Prostate gland (tissue), 2 donors: ENCODE measurements around the gene RASIP1. TPM values are rescaled to one million over a fixed set of nuclear protein-coding genes. Genes with fewer than 3 reads are reported as not detected.
"Not testable (repeated sequence)": the region's sequence is repeated elsewhere in the genome, so short reads cannot be mapped to it uniquely, and the experiment has no call there.

Source experiments
- DNase-seq: peaks from one replicate; pipeline ENCODE4 v3.0.0-alpha.2; 2019; ENCODE audit warnings: low spot score
- H3K27ac ChIP-seq, 2 donors: fragments of 200-600 bp; sonication (generic); 2 replicates each; pipeline ENCODE4 v1.5.1; 2017 to 2019
- H3K27me3 ChIP-seq: fragments of 200-600 bp; sonication (generic); replicated peaks from 2 replicates; pipeline ENCODE4 v1.5.1; 2019; ENCODE audit not compliant: insufficient read depth
- H3K36me3 ChIP-seq, 2 donors: fragments of 200-600 bp; sonication (generic); 1 replicate in 1 of 2; 2 replicates in 1 of 2; pipeline versions ENCODE4 v1.5.1 to v1.8.1; 2017 to 2019
- H3K4me1 ChIP-seq: fragments of 200-600 bp; sonication (generic); replicated peaks from 2 replicates; pipeline ENCODE4 v1.5.1; 2019
- H3K4me3 ChIP-seq, 2 donors: fragments of 200-600 bp; sonication (generic); 2 replicates each; pipeline ENCODE4 v1.5.1; 2017 to 2019
- H3K9me3 ChIP-seq: fragments of 200-600 bp; sonication (generic); 2 replicates; pipeline ENCODE4 v1.5.1; 2017
- CTCF ChIP-seq, 4 experiments: fragments of 200-600 bp in 2 of 4; fragments of 450-650 bp in 2 of 4; sonication (generic) in 2 of 4; IDR thresholded peaks; 1 replicate in 3 of 4; 2 replicates in 1 of 4; pipeline ENCODE4 v1.5.1; 2016 to 2019; ENCODE audit warnings: antibody characterized with exemption in 4 of 4, mild to moderate bottlenecking in 2 of 4, moderate library complexity in 2 of 4
- POLR2A ChIP-seq: fragments of 450-650 bp; IDR thresholded peaks from one replicate; pipeline ENCODE4 v1.6.1; 2016; ENCODE audit warnings: antibody characterized with exemption, mild to moderate bottlenecking
- POLR2AphosphoS5 ChIP-seq: sonication (generic); formaldehyde crosslinking; IDR thresholded peaks from one replicate; pipeline ENCODE4 v1.6.1; 2017; ENCODE audit warnings: antibody characterized with exemption
- WGBS: methylation state at CpG from one replicate; pipeline ENCODE4 v1.1.5; 2018; 5-methylcytosine and 5-hydroxymethylcytosine counted together
- intact Hi-C: fragments of 100-400 bp; cut with DNase I; formaldehyde crosslinking; loops from one replicate; pipeline ENCODE4 v1.14.2; 2022
- total RNA-seq, 2 donors: library from RNA; depleted of rRNA; stranded (reverse); fragments of >200 nt; gene quantifications; one replicate each; pipeline ENCODE4 v1.1.0, GENCODE V29; 2016

Gene RASIP1
- total RNA-seq, 2 donors from 2014 or later, result 9.1 to 16.2 TPM

GRCh38 chr19:48681127-48681470 is 59.3 kb downstream of the RASIP1 start:
- intact Hi-C loops, result no loop called here
- Histone ChIP-seq H3K9me3 (no peaks in the 10 kb centered on the region), H3K36me3 (no peaks in the 10 kb centered on the region), H3K27me3 (no peaks in the 10 kb centered on the region), H3K27ac (no peak overlapping the region), H3K4me1 (no peaks in the 10 kb centered on the region), H3K4me3 (no peak overlapping the region)
- TF ChIP-seq POLR2AphosphoS5, result no peak
- TF ChIP-seq CTCF (IDR thresholded peaks at IDR 0.05), result no peak
- no peak for TF ChIP-seq POLR2A
- no peak for DNase-seq
- 91% methylated on average over 7 of the region's 7 CpGs for WGBS

- H3K36me3 ChIP-seq, result no peaks in the 10 kb centered on the region
- no peaks in the 10 kb centered on the region for H3K4me1 ChIP-seq
- intact Hi-C loops, result no loop called here
- no peaks in the 10 kb centered on the region for H3K9me3 ChIP-seq
- WGBS, result 89% methylated on average over 45 of the region's 45 CpGs
- H3K4me3 ChIP-seq, result no peak overlapping the region
- DNase-seq, result no peak
- TF ChIP-seq POLR2A (no peak), CTCF (IDR thresholded peaks at IDR 0.05) (no peak), POLR2AphosphoS5 (no peak)
- no peak overlapping the region for H3K27ac ChIP-seq
- no peaks in the 10 kb centered on the region for H3K27me3 ChIP-seq
These were observed 59.8 kb downstream of the RASIP1 start for GRCh38 chr19:48680436-48681126.

GRCh38 chr19:48680006-48680405 is 60.4 kb downstream of the RASIP1 start:
- H3K4me1 ChIP-seq, H3K36me3 ChIP-seq, H3K27ac ChIP-seq, H3K4me3 ChIP-seq, intact Hi-C loops, H3K9me3 ChIP-seq, H3K27me3 ChIP-seq, DNase-seq: not testable (repeated sequence)
- 93% methylated on average over 17 of the region's 19 CpGs for WGBS

GRCh38 chr19:48678201-48678600 is 62.2 kb downstream of the RASIP1 start:
- Histone ChIP-seq H3K4me3 (no peak overlapping the region), H3K27ac (no peak overlapping the region), H3K36me3 (no peaks in the 10 kb centered on the region), H3K9me3 (no peaks in the 10 kb centered on the region), H3K4me1 (no peaks in the 10 kb centered on the region), H3K27me3 (no peaks in the 10 kb centered on the region)
- intact Hi-C loops, result loop anchor here (10.0 kb wide), 1 partner anchor 57 kb away; no protein-coding TSS in a partner anchor
- no peak for DNase-seq
- 84% methylated on average over 4 of the region's 4 CpGs for WGBS
- TF ChIP-seq POLR2A (no peak), POLR2AphosphoS5 (no peak), CTCF (IDR thresholded peaks at IDR 0.05) (no peak)

- no peaks in the 10 kb centered on the region for H3K4me1 ChIP-seq
- no peak for TF ChIP-seq POLR2AphosphoS5
- no peaks in the 10 kb centered on the region for H3K36me3 ChIP-seq
- no peak for DNase-seq
- no peaks in the 10 kb centered on the region for H3K9me3 ChIP-seq
- no peak overlapping the region for H3K27ac ChIP-seq
- H3K27me3 ChIP-seq, result no peaks in the 10 kb centered on the region
- intact Hi-C loops, result loop anchor here (10.0 kb wide), 1 partner anchor 58 kb away; no protein-coding TSS in a partner anchor
- no peak overlapping the region for H3K4me3 ChIP-seq
- 92% methylated on average over 13 of the region's 13 CpGs for WGBS
These were observed 63.5 kb downstream of the RASIP1 start for GRCh38 chr19:48676887-48677286.

GRCh38 chr19:48676487-48676886 is 63.9 kb downstream of the RASIP1 start:
- Histone ChIP-seq H3K27ac (no peak overlapping the region), H3K4me1 (no peaks in the 10 kb centered on the region), H3K27me3 (no peaks in the 10 kb centered on the region), H3K9me3 (no peaks in the 10 kb centered on the region), H3K36me3 (no peaks in the 10 kb centered on the region), H3K4me3 (no peak overlapping the region)
- TF ChIP-seq POLR2AphosphoS5, result no peak
- TF ChIP-seq POLR2A, result no peak
- no peak for TF ChIP-seq CTCF (IDR thresholded peaks at IDR 0.05)
- intact Hi-C loops, result loop anchor here (10.0 kb wide), 1 partner anchor 58 kb away; no protein-coding TSS in a partner anchor
- DNase-seq, result no peak
- WGBS, result 89% methylated on average over 17 of the region's 17 CpGs
